ENCODE measurements around the gene CINP.
A peak's percentile ranks its signal among the peaks of the same experiment; 100 is the strongest.

CINP gene

DNA sequence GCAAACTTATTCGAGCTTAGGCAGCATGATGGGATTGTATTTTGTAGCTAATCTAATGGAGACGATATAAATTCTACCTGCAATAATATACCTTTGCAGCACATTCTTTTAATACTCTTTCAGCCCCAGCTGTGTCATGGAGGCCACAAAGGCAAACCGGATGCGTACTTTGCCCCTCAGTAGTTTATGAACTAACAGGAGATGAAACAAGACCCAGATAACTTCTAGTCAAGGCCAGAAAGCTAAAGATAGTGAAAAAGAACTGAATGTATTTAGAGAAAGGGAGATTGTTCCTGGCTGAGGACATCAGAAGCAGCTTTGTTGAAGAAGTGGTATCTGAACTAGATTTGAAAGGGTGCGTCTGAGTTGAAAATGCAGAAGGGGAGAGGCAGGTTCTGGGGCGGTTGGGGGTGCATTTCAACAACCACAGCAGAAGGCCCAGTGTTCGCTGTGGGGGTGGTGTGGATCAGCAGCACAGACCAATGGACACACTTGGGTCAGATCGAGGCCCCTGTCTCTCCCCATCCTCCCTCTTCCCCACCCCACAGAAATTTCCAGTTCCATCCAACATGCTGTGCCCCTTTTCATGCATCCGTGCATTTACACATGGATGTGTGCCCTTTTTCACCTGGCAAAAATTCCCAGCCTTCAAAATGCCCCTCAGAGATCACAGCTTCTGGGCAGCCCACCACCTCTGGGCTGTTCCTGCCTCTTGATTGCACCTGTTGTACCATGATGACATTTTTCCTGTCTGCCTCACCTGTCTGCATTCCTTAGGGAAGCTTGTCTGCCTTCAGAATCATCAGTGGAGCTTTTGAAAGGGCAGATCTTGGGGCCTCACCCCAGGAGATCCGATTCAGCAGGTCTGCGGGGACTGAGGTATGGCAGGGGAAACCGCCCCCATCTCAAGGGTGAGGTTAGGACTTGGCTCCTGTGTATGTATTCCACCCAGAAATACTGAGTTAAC lies 41.0 kb downstream of the CINP start:
- Mint-ChIP-seq H3K9me3 (no peaks in the 10 kb centered on the region), H3K27ac (no peak overlapping the region), H3K4me3 (no peak overlapping the region), H3K27me3 (ENCODE audit: low read depth) (no peaks in the 10 kb centered on the region), H3K36me3 (ENCODE audit: low read depth) (peaks cover 6% of the 10 kb centered on the region), H3K4me1 (ENCODE audit: low read depth) (peaks cover 33% of the 10 kb centered on the region)
- DNase-seq (ENCODE audit: low spot score): no peak

DNA sequence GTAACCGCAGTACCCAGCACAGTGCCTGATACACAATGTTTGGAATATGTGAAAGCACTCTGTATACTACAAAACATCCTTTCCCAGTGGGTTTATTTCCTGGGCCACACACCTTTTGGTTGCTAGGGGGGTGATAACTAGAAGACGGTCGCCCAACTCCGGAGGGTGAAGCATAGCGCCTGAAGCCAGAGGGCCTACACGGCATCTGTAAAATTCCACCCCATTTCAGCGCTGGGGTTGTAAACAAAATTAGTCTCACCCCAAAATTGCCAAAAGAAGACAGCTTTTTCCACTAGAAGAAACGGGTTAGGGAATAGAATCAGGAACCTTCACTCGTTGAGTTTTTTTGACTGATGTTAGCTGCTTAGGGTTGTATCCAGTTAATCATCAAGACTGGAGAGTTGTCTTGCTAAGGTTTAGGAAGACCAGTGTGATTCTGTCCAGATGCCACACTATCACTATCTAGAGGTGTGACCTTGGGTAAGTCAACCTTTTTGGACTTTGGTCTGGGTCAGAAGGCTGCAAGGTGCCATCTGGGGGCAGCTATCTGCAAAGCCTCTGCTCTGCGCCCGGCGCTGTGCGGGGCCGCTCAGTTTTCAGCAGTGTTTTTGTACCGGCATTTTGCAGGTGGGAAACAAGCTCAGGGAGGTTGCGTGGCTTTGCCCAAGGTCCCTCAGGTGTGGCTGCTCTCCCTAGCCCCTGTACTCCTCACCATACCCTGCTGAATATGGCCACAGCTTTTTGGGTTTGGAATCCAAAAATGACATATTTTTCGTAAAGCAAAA lies 41.8 kb downstream of the CINP start:
- H3K9me3 Mint-ChIP-seq: no peaks in the 10 kb centered on the region
- peaks cover 4% of the 10 kb centered on the region for H3K36me3 Mint-ChIP-seq (ENCODE audit: low read depth)
- H3K27me3 Mint-ChIP-seq (ENCODE audit: low read depth): no peaks in the 10 kb centered on the region
- H3K4me3 Mint-ChIP-seq: peak overlapping the region; percentile 88
- H3K27ac Mint-ChIP-seq: peak overlapping the region; percentile 87
- no peak for DNase-seq (ENCODE audit: low spot score)
- peaks cover 38% of the 10 kb centered on the region for H3K4me1 Mint-ChIP-seq (ENCODE audit: low read depth)

DNA sequence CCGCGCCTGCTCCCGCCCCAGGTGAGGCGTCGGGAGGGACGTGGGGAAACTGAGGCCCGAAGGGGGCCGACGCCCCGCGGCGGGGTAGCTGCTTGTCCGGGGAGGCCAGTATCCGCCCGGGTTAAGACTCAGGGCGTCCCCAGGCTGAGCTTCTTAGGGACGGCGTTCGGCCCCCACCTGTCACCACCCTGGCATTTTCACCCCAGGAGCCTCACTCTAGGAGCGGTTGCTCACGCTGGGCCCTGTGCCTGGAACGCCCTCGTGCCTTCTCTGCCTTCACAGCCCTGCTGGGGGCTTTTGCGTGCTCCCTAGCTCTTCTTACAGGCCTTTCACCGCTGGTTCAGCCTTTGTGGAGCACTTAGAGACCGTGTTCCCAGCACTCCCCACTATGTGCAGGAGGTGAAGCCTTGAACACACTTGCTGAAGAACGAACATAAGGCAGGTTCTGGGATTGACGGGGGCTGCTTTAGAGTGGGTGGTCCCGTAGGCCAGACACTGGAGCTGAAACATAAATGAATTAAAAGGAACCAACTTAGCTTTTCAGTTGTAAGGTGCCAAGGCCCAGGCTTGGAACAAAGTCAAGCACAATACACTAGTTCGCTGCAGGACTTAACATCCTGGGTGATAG lies 42.5 kb downstream of the CINP start:
- H3K4me3 Mint-ChIP-seq: peak overlapping the region; percentile 88
- peak; percentile 27 for DNase-seq (ENCODE audit: low spot score)
- peaks cover 4% of the 10 kb centered on the region for H3K36me3 Mint-ChIP-seq (ENCODE audit: low read depth)
- H3K27me3 Mint-ChIP-seq (ENCODE audit: low read depth): no peaks in the 10 kb centered on the region
- H3K9me3 Mint-ChIP-seq: no peaks in the 10 kb centered on the region
- peak overlapping the region; percentile 87 for H3K27ac Mint-ChIP-seq
- peaks cover 38% of the 10 kb centered on the region for H3K4me1 Mint-ChIP-seq (ENCODE audit: low read depth)

DNA sequence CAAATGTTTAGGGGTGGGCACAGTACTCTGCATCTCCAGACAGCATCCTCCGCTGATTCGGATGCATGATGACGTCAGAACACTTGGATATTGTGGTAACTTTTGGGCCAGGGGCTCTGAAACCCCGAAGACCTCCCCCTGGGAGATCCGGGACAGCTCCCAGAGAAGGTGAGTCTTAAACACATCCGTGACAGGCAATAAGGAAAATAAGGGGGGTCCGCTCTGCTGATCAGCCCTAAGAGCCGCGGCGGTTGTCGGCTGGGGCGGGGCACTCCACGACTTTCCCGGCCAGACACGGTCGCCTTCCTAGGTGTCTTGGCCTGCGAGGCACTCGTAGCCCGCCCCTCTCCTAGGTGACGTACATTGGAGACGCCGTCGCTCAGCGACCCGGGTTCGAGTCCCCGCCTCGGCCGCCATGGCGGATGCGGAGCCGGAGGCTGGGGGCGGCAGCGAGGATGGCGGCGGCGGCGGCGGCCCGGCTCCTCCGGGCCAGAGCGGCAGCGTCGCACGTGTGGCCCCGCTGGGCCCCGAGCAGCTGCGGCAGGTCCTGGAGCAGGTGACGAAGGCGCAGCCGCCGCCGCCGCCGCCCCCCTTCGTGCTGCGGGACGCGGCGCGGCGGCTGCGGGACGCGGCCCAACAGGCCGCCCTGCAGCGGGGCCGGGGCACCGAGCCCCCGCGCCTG lies 43.2 kb downstream of the CINP start, which contains the start of gene ZNF839:
Gene ZNF839, plus strand, starts transcription at position 396 of the 682 bp plus-strand sequence. Its CDS starts 20 bp downstream, at position 416.
- DNase-seq (ENCODE audit: low spot score): peak; percentile 91
- Mint-ChIP-seq H3K4me3 (peak within 1 kb of the TSS; percentile 95), H3K9me3 (no peaks in the 10 kb centered on the region), H3K27me3 (ENCODE audit: low read depth) (no peaks in the 10 kb centered on the region), H3K36me3 (ENCODE audit: low read depth) (peaks cover 4% of the 10 kb centered on the region), H3K27ac (peak within 1 kb of the TSS; percentile 98), H3K4me1 (ENCODE audit: low read depth) (peaks cover 42% of the 10 kb centered on the region)

DNA sequence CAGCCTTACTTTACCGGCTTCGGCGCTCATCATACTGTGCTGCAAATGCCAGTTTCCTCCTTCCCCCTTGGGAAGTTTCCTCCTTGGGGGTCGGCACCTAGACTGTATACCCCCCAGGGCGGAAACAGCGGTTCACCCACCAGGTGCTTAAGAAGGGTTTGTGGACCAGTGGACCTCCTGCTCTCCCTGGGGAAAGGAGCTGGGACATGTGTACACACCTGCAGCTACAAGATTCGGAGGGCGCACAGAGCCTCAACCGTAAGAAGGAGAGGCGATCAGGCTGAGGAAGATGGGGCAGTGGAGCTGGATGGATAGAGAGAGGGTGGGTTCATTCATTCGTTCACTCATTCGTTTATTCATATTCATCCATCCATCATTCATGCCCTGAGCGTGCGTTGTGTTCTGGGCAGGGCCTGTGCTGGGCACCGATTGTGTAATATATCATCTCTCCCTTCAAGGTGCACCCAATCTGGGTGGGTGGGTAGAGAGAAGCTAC lies 43.9 kb downstream of the CINP start:
- Mint-ChIP-seq H3K27me3 (ENCODE audit: low read depth) (no peaks in the 10 kb centered on the region), H3K4me1 (ENCODE audit: low read depth) (peaks cover 46% of the 10 kb centered on the region), H3K36me3 (ENCODE audit: low read depth) (peaks cover 4% of the 10 kb centered on the region), H3K4me3 (peak overlapping the region; percentile 95), H3K9me3 (no peaks in the 10 kb centered on the region), H3K27ac (peak overlapping the region; percentile 98)
- DNase-seq (ENCODE audit: low spot score): no peak

DNA sequence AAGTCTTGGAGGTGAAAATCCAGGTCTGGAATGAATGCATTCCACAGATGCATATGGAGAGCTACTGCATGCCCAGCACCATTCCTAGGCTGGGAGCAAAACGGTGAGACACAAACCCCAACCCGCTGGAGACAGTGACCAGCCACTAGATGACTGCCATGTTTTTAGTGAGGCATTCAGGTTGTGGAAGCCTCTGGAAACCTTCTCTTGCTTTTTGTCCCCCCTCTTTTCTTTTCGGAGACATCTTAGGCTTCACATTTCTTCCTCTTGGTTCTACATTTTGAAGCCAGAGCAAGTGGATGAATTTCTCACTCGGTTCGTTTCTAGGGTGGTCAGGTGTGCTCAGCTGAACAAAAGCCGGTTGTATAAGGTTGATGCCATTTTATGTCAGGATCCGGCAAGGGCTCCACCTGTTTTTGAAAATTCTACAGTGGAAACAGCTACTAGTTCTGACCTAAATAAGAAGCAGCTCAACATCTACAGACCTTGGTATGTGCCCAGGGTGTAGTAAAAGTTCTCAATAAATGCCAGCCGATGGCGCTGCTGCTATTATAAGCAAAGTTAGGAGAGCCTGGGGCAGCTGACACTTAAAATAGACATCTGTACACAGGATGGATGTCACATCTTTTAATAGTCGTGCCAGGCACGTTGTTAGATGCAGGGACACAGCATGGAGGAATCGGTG lies 45.0 kb downstream of the CINP start:
- peak overlapping the region; percentile 90 for H3K27ac Mint-ChIP-seq
- no peaks in the 10 kb centered on the region for H3K27me3 Mint-ChIP-seq (ENCODE audit: low read depth)
- peak overlapping the region; percentile 95 for H3K4me3 Mint-ChIP-seq
- H3K9me3 Mint-ChIP-seq: no peaks in the 10 kb centered on the region
- peak; percentile 37 for DNase-seq (ENCODE audit: low spot score)
- H3K36me3 Mint-ChIP-seq (ENCODE audit: low read depth): peaks cover 4% of the 10 kb centered on the region
- peaks cover 50% of the 10 kb centered on the region for H3K4me1 Mint-ChIP-seq (ENCODE audit: low read depth)

DNA sequence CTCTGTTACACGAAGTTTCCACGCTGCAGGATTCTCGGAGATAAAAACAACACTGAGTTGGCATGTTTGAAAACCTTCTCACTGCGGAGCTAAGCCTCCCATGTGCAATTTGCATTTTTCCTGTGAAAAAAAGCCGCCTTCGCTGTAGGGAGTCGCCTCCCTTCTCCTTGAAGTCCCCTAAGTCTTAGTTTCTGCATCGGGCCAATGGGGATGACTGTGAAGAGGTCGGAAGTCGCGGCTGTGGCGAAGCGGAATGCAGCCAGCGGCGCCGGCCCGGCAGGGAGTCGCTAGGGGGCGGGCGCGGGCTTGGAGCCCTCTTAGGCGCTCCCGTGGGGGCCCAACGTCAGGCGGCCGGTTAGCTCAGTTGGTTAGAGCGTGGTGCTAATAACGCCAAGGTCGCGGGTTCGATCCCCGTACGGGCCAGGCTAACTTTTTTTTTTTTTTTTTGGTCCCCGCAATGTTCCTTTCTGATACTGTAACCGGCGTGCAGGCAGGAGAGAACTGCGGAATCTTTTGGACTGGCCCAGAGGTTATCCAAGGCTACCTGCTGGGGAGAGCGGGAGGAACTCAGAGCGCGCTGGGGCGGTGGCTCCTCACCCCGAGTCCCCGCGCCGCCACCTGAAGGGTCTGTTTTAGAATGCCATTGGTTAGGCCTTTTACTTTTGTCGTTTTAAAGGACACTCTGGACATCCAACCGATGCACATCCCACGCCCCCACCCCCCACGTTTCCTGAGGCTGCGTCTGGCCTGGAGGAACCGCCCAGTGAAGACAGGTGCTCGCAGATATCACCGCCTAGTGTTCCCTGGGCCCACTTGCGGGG lies 45.7 kb downstream of the CINP start:
- Mint-ChIP-seq H3K4me1 (ENCODE audit: low read depth) (peaks cover 50% of the 10 kb centered on the region), H3K27ac (peak overlapping the region; percentile 90), H3K27me3 (ENCODE audit: low read depth) (no peaks in the 10 kb centered on the region)

DNA sequence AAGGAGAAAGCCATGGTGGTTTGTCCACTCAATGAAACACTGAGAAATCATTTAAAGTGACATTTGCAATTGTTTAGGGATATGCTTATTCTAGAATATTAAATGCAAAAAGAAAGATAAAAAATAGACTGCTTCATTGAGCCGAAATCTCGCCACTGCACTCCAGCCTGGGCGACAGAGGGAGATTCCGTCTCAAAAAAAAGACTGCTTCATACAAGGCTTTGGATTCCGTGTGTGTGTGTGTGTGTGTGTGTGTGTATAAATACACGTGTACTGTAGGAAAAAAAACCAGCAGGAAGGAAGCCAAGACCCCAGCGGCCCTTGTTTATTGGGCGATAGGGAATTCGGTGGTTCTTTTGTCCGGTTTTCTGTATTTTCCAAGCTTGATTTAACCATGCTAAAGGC lies 46.4 kb downstream of the CINP start:
- no peaks in the 10 kb centered on the region for H3K9me3 Mint-ChIP-seq
- H3K4me1 Mint-ChIP-seq (ENCODE audit: low read depth): peaks cover 47% of the 10 kb centered on the region
- H3K27ac Mint-ChIP-seq: peak overlapping the region; percentile 90
- no peaks in the 10 kb centered on the region for H3K27me3 Mint-ChIP-seq (ENCODE audit: low read depth)
- no peaks in the 10 kb centered on the region for H3K36me3 Mint-ChIP-seq (ENCODE audit: low read depth)
- H3K4me3 Mint-ChIP-seq: peak overlapping the region; percentile 95
- peak; percentile 39 for DNase-seq (ENCODE audit: low spot score)

More for the DNA sequence above, 45.7 kb downstream of the CINP start:
- Mint-ChIP-seq H3K36me3 (ENCODE audit: low read depth) (peaks cover 1% of the 10 kb centered on the region), H3K4me3 (peak overlapping the region; percentile 95), H3K9me3 (no peaks in the 10 kb centered on the region)
- DNase-seq (ENCODE audit: low spot score): peak; percentile 94

DNA sequence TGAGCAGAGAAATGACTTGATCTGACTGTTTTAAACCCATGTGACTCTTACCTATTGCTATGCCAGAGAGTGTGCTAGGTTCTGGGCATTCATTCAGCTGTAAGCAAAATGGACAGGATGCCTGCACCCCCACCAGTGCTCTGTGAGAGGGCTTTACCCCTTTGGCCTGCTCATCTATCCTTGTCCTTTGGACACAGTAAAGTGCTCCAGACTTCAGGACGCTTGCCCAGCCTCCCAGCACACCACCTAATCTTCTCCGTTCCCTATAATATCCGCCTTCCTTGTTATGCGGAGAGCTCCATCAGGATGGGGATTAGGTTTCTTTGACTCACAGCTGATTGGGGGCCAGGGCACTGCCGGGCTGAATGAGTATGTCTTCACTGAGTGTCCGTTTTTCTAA lies 47.6 kb downstream of the CINP start:
- peaks cover 40% of the 10 kb centered on the region for H3K4me1 Mint-ChIP-seq (ENCODE audit: low read depth)
- no peak for DNase-seq (ENCODE audit: low spot score)
- peak overlapping the region; percentile 36 for H3K27ac Mint-ChIP-seq
- H3K27me3 Mint-ChIP-seq (ENCODE audit: low read depth): no peaks in the 10 kb centered on the region
- no peaks in the 10 kb centered on the region for H3K9me3 Mint-ChIP-seq
- H3K36me3 Mint-ChIP-seq (ENCODE audit: low read depth): no peaks in the 10 kb centered on the region
- H3K4me3 Mint-ChIP-seq: peak overlapping the region; percentile 94

DNA sequence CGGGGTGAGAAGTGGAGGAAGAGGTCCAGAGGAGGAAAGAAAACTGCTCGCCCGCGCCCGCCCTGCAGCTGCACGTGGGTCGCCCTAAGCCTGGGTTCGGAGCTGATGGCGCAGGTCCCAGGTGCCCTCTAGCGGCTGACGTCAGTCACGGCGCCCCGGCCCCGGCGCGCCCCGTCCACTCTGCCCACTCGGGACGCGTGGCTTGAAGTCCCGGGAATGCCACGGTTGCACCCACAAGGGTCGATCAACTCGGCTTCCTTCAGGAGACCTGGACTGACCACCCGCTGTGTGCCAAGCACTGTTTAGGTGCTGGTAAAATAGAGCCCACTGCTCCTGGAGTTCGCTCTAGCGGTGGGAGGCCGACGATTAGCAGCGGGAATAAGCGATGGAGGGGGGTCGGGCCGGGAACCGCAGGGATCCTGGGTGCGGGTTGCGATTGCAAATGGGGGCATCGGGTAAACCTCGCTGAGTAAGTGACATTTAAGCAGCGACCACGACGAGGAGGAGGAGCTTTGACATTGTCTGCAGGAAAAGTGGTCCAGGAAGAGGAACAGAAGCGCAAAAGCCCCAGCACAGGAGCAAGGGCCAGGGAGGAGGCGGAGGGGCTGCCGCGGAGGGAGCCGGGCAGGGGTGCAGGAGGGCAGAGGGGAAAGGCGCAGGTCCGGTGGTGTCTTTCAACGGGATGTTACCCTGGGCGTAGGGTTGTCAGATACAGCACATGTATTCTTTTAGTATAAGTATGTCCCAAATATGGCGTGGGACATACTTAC lies 48.3 kb downstream of the CINP start:
- H3K4me1 Mint-ChIP-seq (ENCODE audit: low read depth): peaks cover 39% of the 10 kb centered on the region
- no peaks in the 10 kb centered on the region for H3K36me3 Mint-ChIP-seq (ENCODE audit: low read depth)
- no peaks in the 10 kb centered on the region for H3K27me3 Mint-ChIP-seq (ENCODE audit: low read depth)
- peak overlapping the region; percentile 80 for H3K27ac Mint-ChIP-seq
- peak overlapping the region; percentile 94 for H3K4me3 Mint-ChIP-seq
- peak; percentile 78 for DNase-seq (ENCODE audit: low spot score)
- H3K9me3 Mint-ChIP-seq: no peaks in the 10 kb centered on the region

DNA sequence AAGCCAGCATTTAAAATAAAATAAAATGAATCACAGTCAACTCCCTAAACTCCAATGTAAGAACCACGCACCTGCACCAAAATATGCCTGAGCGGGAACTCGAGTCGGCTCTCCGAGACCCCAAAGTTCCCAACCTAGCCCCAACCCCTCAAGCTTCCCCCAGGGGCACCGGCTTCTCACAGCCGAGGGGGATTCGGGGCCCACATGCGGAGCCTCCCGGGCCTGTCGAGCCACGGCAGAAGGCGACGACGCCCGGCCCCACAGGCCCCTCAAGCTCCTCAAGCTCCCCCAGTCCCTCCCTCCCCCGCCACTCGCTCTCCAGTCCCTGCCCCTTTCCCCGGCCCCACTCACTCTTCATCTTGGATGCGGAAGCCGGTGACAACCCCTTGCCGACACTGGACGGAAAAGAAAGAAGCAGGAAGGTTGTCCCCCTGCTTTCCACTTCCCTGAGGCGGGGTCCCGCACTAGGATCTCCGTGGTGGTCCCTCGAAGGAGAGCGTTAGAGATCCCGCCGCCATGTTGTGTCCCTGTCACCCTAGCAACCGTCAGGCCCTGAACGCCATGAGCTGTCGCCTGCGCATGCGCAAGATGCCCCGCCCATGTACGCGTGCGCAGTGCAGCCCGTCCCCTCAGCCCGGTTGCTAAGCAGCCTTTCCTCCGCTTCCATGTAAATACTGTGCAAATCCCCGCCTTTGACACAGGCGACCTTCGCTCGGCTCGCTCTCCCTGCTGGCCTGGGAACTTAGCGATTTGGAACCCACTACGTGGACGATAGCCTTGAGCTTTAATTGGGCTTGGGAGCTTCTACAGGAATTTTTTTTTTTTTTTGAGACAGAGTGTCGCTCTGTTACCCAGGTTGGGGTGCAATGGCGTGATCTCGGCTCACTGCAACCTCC lies 57.8 kb downstream of the CINP start, which contains the start of gene MOK:
Gene MOK, minus strand, starts transcription at position 554 of the 896 bp plus-strand sequence. Its CDS starts 196 bp downstream, at position 358.
- peak within 1 kb of the TSS; percentile 93 for H3K27ac Mint-ChIP-seq
- no peaks in the 10 kb centered on the region for H3K36me3 Mint-ChIP-seq (ENCODE audit: low read depth)
- H3K9me3 Mint-ChIP-seq: no peaks in the 10 kb centered on the region
- peak; percentile 98 for DNase-seq (ENCODE audit: low spot score)
- H3K27me3 Mint-ChIP-seq (ENCODE audit: low read depth): peaks cover 17% of the 10 kb centered on the region
- peaks cover 8% of the 10 kb centered on the region for H3K4me1 Mint-ChIP-seq (ENCODE audit: low read depth)
- peak within 1 kb of the TSS; percentile 99 for H3K4me3 Mint-ChIP-seq
